ENCODE data around the gene HDAC8. TPM values are rescaled to one million over a fixed set of nuclear protein-coding genes. Genes with fewer than 3 reads are reported as not detected.
"Not testable (repeated sequence)": the region's sequence is repeated elsewhere in the genome, so short reads cannot be mapped to it uniquely, and the experiment has no call there.

The HDAC8 gene
- total RNA-seq, 2 donors from 2014 or later = 14.4 to 31.2 TPM

DNA sequence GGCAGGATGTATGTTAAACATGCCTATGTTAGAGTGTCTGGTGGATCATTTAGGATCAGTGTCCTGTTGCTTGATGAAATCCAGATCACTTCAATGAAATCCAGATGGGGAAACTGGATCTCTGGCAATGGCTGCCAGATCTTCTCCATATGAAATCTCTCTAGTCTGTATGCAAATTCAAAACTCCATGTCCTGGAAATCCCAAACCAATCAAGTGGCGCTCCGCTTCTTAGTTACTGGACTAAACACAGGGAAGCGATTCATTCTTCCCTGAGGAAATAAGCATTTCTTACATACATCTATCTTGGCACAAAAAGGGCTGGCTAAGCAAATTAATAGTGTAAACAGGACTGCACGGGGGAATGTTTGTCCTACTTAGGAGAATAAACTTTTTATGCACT, 94.9 kb downstream of the HDAC8 start:
- Mint-ChIP-seq H3K36me3 (peaks cover 4 to 11% of the 10 kb centered on the region in 2 donors), H3K9me3 (peaks cover 0 to 5% of the 10 kb centered on the region in 2 donors), H3K27ac (no peak overlapping the region)
- ATAC-seq (no peak), DNase-seq (ENCODE audit: low spot score in 2 of 2) (no peak)

DNA sequence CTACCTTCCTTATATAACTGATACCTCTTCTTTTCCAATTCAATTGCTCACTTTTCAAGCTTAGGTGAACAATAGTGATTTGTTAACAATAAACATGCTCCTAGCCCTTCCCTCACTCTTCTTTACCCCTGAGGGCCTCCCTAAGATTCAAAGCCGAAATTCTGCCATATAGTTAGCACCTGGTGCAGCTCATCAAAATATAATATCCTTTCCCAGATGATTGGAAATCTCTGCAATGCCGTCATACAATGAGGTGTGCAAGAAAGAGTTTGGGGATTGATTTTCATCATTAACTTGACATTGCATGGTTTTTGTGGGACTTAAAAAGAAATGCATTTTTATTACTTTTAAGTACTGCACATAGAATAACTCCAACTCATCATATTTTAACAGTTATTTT, 95.3 kb downstream of the HDAC8 start:
- peak overlapping the region in 1 of 2 donors; percentile 72 for H3K27ac Mint-ChIP-seq
- H3K9me3 Mint-ChIP-seq = peaks cover 0 to 9% of the 10 kb centered on the region in 2 donors
- ATAC-seq (no peak), DNase-seq (ENCODE audit: low spot score in 2 of 2) (no peak)
- H3K36me3 Mint-ChIP-seq = peaks cover 7 to 15% of the 10 kb centered on the region in 2 donors

DNA sequence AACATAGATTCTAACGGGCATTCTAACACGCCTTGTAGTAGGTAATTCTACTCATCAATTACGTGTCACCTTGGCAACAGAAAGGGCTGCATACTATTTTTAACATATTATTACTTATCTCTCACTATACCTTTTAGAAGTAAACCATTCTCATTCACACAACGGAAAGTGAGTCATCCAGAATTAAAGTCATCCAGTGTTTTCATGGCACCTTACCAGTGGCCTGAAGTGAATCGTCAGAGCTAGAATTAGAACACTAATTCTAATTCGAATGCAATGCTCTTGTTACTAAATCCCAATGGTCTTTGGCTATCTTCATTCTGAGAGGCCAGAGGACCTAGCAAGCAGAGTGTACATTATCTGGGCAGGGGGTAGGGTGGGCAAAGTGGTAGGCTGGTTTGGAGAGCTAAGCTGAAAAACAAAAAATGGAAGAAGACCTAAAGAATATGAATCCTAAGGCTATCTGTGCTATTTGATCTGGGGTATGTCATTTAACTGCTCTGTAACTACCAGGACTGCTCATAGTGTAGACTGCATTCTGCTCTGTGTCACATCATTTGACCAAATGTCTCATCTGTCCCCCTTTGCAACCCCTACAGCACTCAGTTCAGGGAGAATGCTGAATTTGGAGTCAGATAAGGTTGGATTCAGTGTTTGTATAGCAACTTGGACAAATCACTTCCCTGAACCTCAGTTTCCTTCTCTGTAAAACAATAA, 96.5 kb downstream of the HDAC8 start:
- Mint-ChIP-seq H3K9me3 (peaks cover 0 to 9% of the 10 kb centered on the region in 2 donors), H3K36me3 (peaks cover 7 to 15% of the 10 kb centered on the region in 2 donors), H3K27ac (no peak overlapping the region)
- ATAC-seq (no peak), DNase-seq (ENCODE audit: low spot score in 2 of 2) (no peak)

- ATAC-seq (no peak), DNase-seq (ENCODE audit: low spot score in 2 of 2) (no peak)
- Mint-ChIP-seq H3K36me3 (peaks cover 7 to 17% of the 10 kb centered on the region in 2 donors), H3K27ac (no peak overlapping the region), H3K9me3 (peaks cover 0 to 9% of the 10 kb centered on the region in 2 donors)
These were observed 97.3 kb downstream of the HDAC8 start for GRCh38 chrX:72475338-72475737.

GRCh38 chrX:72470532-72471223, 102.0 kb downstream of the HDAC8 start:
- DNase-seq (ENCODE audit: low spot score in 2 of 2) (no peak), ATAC-seq (no peak)

GRCh38 chrX:72470117-72470516, 102.5 kb downstream of the HDAC8 start:
- DNase-seq (ENCODE audit: low spot score in 2 of 2) = no peak
- Mint-ChIP-seq H3K27ac (no peak overlapping the region), H3K36me3 (peaks cover 7 to 20% of the 10 kb centered on the region in 2 donors), H3K9me3 (peaks cover 0 to 9% of the 10 kb centered on the region in 2 donors)
- no peak for ATAC-seq

More at GRCh38 chrX:72470532-72471223, 102.0 kb downstream of the HDAC8 start:
- peaks cover 7 to 20% of the 10 kb centered on the region in 2 donors for H3K36me3 Mint-ChIP-seq
- H3K27ac Mint-ChIP-seq = no peak overlapping the region
- H3K9me3 Mint-ChIP-seq = peaks cover 0 to 9% of the 10 kb centered on the region in 2 donors

DNA sequence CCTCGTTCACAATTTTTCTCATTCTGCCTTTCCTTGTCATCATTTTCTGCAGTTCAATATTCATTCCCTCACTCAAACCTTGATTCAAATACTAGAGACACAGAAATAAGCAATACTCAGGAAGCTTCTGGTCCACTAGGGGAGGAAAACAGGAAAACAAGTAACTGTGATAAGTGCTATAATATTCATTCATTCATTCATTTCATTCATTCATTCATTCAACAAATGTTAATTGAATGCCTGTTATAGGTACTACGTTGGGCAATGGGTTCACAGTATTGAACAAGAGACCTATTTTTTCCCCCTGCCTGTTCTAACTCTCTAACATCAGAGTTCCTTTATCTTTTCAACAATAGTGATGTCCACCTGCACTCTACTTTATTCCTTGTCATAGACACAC, 104.0 kb downstream of the HDAC8 start:
- DNase-seq (ENCODE audit: low spot score in 2 of 2) = no peak
- ATAC-seq = no peak
- Mint-ChIP-seq H3K9me3 (peaks cover 0 to 9% of the 10 kb centered on the region in 2 donors), H3K36me3 (peaks cover 7 to 15% of the 10 kb centered on the region in 2 donors), H3K27ac (no peak overlapping the region)

- ATAC-seq (no peak), DNase-seq (ENCODE audit: low spot score in 2 of 2) (no peak)
- Mint-ChIP-seq H3K9me3 (no peaks in the 10 kb centered on the region), H3K36me3 (peaks cover 0 to 5% of the 10 kb centered on the region in 2 donors), H3K27ac (no peak overlapping the region)
These were observed 105.5 kb downstream of the HDAC8 start for GRCh38 chrX:72467135-72467534.

- peaks cover 0 to 5% of the 10 kb centered on the region in 2 donors for H3K36me3 Mint-ChIP-seq
- DNase-seq (ENCODE audit: low spot score in 2 of 2) = no peak
- H3K9me3 Mint-ChIP-seq = no peaks in the 10 kb centered on the region
These were observed 106.2 kb downstream of the HDAC8 start for GRCh38 chrX:72466493-72466892.

GRCh38 chrX:72465889-72466288, 106.8 kb downstream of the HDAC8 start:
- DNase-seq (ENCODE audit: low spot score in 2 of 2) (no peak), ATAC-seq (no peak)
- no peaks in the 10 kb centered on the region for H3K9me3 Mint-ChIP-seq
- H3K27ac Mint-ChIP-seq = no peak overlapping the region
- peaks cover 0 to 5% of the 10 kb centered on the region in 2 donors for H3K36me3 Mint-ChIP-seq

More at GRCh38 chrX:72466493-72466892, 106.2 kb downstream of the HDAC8 start:
- ATAC-seq = no peak
- H3K27ac Mint-ChIP-seq = no peak overlapping the region

DNA sequence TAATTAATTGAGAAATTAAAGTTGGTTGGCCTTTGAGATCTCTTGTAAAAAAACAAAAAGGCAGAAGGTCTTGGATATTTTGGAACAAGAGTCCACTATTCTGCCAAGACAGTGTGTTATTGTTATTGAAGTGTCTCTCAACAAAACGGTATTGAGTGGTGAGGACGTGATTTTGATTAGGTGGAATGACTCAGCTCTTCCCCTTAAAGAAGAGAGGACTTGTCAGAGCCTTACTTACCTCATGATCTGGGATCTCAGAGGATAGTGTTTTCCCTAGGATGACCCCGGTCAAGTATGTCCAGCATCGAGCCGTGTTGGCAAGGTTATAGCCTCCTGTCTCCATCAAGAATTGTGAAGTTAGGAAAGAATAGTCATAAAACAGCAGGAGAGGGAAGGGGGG, 110.9 kb downstream of the HDAC8 start:
- Mint-ChIP-seq H3K27ac (no peak overlapping the region), H3K9me3 (no peaks in the 10 kb centered on the region), H3K36me3 (peaks cover 0 to 4% of the 10 kb centered on the region in 2 donors)
- DNase-seq (ENCODE audit: low spot score in 2 of 2) (no peak), ATAC-seq (no peak)

- Mint-ChIP-seq H3K9me3 (no peaks in the 10 kb centered on the region), H3K27ac (no peak overlapping the region), H3K36me3 (peaks cover 0 to 4% of the 10 kb centered on the region in 2 donors)
- DNase-seq (ENCODE audit: low spot score in 2 of 2) (no peak), ATAC-seq (no peak)
These were observed 111.4 kb downstream of the HDAC8 start for GRCh38 chrX:72461288-72461687.

GRCh38 chrX:72460715-72461114, 111.9 kb downstream of the HDAC8 start:
- Mint-ChIP-seq H3K9me3 (no peaks in the 10 kb centered on the region), H3K27ac (no peak overlapping the region)
- no peak for DNase-seq (ENCODE audit: low spot score in 2 of 2)

GRCh38 chrX:72449034-72449433, 123.6 kb downstream of the HDAC8 start:
- peaks cover 18 to 27% of the 10 kb centered on the region in 2 donors for H3K36me3 Mint-ChIP-seq
- ATAC-seq; H3K9me3 Mint-ChIP-seq; DNase-seq (ENCODE audit: low spot score in 2 of 2); H3K27ac Mint-ChIP-seq: not testable (repeated sequence)

More at GRCh38 chrX:72460715-72461114, 111.9 kb downstream of the HDAC8 start:
- H3K36me3 Mint-ChIP-seq = peaks cover 0 to 4% of the 10 kb centered on the region in 2 donors
- no peak for ATAC-seq

DNA sequence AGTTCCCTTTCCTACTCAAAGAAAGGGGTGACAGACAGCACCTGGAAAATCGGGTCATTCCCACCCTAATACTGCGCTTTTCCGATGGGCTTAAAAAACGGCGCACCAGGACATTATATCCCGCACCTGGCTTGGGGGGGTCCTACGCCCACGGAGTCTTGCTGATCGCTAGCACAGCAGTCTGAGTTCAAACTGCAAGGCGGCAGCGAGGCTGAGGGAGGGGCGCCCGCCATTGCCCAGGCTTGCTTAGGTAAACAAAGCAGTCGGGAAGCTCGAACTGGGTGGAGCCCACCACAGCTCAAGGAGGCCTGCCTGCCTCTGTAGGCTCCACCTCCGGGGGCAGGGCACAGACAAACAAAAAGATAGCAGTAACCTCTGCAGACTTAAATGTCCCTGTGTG, 131.9 kb downstream of the HDAC8 start:
- peaks cover 15 to 22% of the 10 kb centered on the region in 2 donors for H3K9me3 Mint-ChIP-seq
- not testable (repeated sequence) for DNase-seq (ENCODE audit: low spot score in 2 of 2); H3K27ac Mint-ChIP-seq; ATAC-seq
- H3K36me3 Mint-ChIP-seq = peaks cover 36 to 50% of the 10 kb centered on the region in 2 donors

DNA sequence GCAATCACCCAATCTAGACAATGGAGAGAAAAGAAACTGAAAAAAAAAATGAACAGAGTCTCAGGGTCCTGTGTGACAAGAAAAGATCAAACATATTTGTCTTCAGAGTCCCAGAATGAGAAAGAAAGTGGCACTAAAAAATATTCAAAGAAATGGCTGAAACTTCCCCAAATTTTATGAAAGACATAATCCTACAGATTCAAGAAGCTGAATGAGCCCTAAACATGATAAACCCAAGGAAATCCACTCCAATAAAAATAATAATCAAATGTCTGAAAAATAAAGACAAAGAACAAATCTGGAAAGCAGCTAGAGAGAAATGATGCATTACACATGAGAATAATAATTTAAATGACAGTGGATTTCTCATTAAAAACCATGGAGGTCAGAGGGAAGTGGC, 136.6 kb downstream of the HDAC8 start:
- DNase-seq (ENCODE audit: low spot score in 2 of 2) (no peak), ATAC-seq (no peak)
- peaks cover 58 to 62% of the 10 kb centered on the region in 2 donors for H3K36me3 Mint-ChIP-seq
- no peak overlapping the region for H3K27ac Mint-ChIP-seq
- peaks cover 15 to 23% of the 10 kb centered on the region in 2 donors for H3K9me3 Mint-ChIP-seq

- DNase-seq (ENCODE audit: low spot score in 2 of 2) (no peak), ATAC-seq (peak in 1 of 2 donors; percentile 48)
- Mint-ChIP-seq H3K27ac (no peak overlapping the region), H3K9me3 (no peaks in the 10 kb centered on the region), H3K36me3 (peaks cover 29 to 35% of the 10 kb centered on the region in 2 donors)
These were observed 142.2 kb downstream of the HDAC8 start for GRCh38 chrX:72430405-72430968.

Measured in activated naive CD4-positive, alpha-beta T cell treated with anti-CD3 and anti-CD28 coated beads, Interleukin-2, amount 50 U/mL, for 72 hours (primary cell).